CD4-positive, alpha-beta T cell treated with Interleukin-6 for 4 hours (primary cell): ENCODE measurements around the gene SLC17A2.

ENCODE experiments used
- DNase-seq: peaks from one replicate; pipeline ENCODE4 v3.0.0-alpha.2; 2020; ENCODE audit warnings: mixed read lengths

SLC17A2 gene

DNA sequence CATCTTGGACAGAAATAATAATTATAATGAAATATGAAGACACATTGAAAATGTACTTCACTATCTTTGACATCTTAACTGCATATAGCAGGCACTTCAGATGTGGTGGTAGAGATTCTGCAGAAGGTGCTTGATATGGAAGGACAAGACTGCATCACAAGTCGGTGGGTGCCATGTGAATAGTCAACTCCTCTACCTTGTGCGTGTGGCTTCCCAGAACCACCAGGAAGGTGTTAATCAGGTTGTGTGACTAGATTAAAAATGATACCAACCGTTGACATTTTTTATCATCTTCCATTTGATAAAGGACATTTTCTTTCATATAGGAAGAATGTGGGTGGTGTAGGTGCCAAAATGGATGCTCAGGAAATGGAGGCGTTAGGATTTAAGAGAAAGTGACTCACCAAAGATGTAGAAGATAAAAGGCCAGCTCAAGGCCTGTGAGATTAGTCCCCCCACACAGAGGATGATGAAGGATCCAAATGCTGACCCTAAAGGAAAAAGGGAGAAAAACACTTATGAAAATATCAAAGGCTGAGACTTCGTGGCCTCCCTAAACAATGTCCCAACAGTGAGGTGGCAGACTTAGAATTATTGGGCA lies 12.3 kb downstream of the SLC17A2 start:
- DNase-seq, result no peak

DNA sequence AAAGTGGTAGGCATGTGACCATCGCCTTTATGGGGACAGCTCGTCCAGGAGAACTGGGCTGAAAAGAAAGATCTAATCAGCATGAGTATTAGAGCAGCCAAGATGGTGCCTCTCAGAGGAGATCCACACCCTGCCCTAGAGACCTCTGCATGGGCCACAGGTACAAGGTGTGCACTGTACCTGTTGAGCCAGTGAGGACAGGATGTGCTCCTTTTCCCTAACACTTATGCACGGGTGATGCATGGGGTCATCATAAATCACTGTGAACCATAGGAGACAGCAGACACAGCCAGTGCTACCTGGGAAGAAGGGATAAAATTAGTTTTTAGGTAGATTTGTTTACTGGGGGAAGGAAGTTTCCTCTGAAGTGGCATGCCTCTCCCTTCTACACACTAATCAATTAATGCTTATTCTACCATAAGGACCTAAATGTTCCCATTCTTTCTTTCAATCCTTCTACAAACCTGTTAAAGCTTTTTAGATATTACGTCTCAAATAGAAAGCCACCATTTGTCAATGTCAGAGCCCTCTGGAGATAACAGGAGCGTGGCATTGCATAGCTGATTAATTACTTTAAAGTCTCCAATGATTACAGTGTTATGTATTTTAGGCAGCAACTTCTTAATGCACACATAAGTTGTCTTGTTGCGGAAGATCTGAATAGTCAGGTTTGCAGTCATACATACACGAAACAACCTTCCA lies 13.6 kb downstream of the SLC17A2 start:
- no peak for DNase-seq

DNA sequence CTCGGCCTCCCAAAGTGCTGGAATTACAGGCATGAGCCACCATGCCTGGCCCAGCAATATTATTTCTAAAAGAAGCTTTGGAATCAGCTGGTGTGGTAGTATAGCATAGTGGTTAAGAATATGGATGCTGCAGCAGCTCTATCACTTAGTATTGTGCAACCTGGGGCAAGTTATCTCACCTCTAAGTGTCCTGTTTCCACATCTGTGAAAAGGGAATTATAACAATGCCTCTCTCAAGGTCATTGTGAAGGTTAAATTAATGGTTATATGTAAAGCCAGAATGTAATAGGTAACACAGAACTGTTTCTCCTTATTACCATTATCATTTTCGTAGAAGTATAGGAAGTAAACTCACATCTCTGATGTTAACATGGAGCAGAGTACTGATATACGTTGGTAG lies 14.2 kb downstream of the SLC17A2 start:
- no peak for DNase-seq

DNA sequence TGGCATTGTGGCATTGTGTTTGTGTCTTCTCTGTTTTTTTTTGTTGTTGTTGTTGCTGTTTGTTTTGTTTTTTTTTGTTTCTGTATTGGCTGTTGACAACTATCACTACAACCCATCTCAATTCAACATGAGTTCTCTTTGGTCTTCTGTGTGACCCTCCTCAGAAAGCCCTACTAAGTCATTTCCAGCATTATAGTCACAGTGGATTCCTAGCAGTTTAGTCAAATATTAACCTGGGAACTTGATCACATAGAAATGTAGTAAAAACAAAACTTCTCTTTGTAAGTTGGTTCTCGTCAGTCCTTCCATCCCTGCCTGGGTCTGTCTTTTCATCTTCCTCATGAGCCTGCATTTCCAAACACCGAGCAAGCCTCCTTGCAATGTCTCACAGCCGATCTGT lies 16.8 kb downstream of the SLC17A2 start:
- no peak for DNase-seq

DNA sequence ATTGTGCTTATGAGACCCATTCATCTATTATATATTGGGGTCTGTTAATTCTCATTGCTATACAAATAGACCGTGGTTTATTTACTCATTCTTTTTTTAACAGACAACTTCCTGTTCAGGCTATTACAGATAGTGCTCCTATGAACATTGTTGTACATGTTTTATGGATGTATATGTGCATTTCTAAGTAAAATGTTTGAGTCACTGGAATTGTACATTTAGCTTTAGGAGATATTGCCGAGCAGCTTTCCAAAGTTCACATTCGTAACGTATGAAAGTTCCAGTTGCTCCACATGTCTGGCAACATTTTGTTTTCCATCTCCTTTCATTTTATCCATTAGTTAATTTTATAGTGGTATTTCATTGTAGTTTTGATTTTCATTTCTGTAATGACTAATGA lies 19.1 kb downstream of the SLC17A2 start:
- no peak for DNase-seq

DNA sequence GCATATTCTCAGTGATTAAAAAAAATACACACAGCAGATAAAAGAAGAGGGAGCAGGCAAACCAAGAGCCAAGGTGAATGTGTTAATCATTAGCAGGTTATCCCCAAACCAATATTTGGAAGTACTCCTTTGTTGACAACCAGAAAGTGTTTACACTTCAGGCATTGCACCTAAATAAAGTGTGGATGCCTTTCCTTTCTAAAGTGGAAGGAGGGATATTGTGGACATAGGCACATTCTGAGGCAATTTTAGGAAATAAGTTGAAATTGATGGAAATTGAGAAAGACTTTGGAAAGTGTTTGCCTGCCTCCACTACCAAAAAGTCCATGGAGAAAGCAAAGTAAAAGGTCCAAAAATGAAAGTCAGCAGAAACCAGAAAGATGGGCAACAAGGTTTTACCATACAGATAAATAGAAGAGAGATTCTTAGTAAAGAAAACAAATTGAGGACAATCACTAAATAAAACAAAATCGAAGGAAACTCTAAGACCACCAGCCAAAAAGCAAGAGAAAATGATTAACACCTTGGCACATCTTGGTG lies 22.9 kb downstream of the SLC17A2 start:
- DNase-seq, result no peak

DNA sequence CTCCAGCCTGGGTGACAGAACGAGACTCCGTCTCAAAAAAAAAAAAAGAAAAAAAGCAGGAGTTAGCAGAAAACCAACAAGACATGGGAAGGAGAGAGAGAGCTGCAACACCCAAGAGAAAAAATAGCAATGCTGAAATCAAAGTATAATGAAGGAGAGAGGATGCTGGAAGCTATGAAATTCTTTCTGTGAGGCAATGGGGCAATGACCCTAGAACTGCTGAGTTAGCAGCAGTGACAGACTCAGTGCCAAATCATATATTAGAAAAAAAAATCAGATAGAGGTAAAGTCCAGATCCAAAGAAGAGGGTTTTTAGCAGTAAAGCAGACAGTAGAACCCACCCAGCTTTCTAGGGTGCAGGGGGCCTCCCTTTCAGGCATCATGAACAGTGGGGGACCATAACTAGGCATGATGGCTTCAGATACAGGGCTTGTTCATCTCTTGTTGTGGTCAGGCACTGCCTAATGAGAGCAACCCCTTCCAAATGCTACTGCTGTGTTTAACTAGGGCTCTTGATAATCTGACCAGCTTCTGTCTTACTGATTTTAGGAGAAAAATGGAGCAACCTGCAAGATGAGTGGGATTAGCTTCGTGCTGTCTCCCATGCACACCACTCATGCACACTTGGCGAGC lies 26.9 kb downstream of the SLC17A2 start:
- no peak for DNase-seq

DNA sequence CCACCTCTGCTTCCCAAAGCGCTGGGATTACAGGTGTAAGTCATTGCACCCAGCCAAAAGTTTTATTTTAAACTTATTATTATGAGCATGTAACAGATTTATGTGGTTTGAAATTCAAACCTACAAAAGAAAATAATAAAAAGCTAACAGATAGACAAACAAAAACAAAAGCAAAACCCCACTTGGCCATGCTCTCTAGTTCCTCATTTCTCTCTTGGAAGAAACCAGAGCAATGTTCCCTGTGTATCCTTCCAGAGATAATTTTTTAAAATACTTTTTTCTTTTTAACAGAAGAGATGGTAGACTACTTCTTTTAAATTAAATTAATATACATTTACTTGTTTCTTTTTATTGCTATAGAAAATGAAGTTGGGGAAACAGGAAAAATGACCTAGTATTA lies 28.4 kb downstream of the SLC17A2 start:
- no peak for DNase-seq

DNA sequence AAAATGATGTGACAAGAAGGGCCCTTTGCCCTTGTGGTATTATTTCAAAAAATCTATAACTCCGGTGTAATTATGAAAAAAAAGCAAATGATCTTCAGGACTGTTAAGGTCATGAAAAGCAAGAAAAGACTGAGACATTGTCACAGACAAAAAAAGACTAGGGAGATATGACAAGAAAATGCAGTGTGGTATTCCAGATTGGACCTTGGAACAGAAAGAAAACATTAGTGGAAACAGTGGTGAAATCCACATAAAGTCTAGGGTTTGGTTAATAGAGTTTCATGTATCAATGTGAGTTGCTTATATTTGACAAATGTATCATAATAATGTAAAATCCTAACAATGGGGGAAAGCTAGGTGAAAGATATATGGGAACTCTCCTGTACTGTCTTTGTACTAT lies 29.6 kb downstream of the SLC17A2 start:
- no peak for DNase-seq

DNA sequence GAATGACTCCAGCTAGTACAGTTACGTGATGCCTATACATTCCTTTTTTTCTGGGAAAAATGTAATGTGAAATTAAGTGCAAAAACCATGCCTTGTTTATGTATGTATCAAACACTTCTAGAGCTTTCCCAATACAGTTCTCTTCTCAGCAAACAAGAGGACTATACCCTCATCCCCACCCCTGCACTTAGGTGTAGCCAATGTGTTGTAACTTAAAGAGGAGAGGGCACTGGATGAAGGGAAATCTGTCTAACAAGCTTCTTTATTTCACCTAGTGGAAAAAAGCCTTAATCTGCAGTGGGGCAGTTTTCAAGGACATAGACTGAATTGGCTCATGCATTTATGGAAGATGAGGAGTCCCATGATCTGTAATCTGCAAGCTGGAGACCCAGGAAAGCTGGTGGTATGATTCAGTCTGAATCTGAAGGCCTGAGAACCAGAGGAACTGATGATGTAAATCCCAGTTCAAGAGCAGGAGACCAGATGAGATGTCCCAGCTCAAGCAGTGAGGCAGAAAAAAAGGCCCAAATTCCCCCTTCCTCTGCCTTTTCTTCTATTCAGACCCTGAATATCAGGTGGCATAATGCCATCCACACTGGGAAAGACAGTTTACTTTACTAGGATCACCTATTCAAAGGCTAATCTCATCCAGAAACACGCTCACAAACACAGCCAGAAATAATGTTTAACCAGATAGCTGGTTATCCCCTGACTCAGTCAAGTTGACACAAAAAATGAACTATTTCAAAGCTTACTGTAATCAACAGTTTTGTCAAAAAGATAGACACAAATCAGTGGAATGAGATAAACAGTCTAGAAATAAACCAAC lies 30.7 kb downstream of the SLC17A2 start:
- no peak for DNase-seq

DNA sequence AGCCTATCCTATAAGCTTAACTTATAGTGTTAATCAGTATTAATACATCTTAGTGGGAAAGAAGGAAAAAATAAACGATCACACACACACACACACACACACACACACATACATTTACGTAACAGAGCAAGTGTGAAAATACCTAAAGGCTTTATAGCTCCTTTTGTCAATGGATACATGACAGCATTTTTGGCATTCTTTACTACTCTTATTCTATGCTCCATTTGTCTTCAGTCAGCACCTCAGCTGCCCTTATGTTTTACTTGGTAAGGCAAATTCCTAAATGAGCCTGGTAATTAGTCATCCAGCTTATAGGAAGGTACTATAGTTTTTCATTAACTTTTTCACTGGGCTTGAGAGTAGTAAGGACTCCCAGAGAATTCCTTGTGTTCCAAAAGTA lies 31.4 kb downstream of the SLC17A2 start:
- DNase-seq, result no peak

DNA sequence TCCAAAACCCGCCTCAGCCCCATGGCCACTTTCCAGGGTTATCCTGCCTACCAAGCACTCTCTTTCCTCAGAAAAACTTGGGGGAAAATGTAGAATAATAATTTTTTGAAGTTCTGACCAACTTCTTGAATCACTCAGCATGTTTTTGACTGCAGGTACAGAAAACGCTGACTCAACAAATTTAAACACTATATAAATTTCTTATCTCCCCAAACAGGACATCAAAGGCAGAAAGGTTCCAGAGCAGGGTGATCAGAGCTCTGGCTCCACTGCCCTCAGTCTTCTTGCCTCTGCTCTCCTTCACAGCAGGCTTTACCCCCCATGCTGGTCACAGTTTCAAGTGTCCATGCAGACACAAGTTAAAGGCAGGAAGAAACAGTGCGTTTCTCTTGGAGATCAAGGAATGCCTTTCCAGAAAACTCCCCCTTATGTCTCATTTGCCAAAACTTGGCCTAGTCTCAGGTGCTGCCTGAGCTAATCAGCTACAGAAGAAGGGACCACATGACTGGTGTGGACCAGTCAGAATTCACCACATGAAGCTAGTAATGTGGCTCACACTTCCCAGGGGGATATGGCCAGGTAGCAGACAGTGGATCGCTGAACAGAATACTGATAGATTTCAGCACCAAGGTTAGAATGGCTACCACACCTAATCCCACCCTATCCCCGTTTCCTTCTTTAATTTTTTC lies 32.1 kb downstream of the SLC17A2 start:
- no peak for DNase-seq

DNA sequence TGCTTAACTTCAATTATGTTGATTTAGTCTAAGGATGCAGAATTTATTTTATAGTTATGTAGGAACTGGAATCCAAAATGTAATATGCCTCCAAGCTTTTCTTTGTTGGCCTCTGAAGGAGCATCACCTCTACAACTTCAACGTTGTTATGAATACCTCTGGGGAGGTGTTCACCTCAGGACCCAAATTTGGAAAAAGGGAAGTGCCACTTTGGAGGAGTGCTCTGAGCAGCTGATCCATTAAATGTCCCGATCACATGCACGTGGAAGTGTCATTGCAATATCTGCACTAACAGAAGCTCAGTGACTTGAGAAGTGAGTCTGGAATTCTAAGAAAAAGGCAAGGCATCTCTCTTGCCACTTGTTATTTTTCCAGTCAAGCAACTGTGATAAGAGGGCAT lies 34.2 kb downstream of the SLC17A2 start:
- no peak for DNase-seq

DNA sequence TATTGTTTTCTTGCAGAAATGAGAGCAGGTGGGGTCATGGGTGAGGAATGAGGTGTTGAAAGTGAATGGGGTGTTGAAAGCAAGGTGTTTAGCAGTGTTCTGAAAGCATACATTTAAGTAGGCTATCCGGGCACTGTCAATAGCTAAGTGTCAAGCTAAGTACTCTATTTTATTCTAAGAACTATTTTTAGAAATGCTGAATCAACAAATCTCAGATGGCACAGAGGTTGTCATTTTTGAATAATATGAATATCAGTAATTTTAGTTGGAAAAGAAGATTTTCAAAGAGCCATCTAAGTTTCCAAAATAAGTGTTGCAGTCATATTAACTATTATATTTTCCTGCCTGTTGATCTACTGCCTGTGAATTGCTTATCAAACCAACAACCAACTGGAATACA lies 34.7 kb downstream of the SLC17A2 start:
- no peak for DNase-seq

DNA sequence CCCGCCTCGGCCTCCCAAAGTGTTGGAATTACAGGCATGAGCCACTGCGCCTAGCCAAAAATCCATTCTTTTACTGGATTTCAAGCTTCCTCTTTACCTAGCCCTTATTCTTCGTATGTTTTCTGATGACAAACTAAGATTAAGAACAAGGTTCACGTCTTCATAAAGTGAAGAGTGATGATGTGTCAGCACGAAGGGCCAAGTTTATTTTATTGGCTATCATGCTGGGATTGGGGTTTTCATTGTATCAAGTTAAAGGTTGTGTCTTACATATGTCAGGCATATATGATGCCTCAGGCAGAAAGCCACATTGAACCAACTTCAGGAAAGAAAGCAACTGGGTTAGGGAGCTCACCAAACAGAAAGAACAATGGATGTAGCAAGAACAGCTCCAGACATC lies 36.7 kb downstream of the SLC17A2 start:
- no peak for DNase-seq

DNA sequence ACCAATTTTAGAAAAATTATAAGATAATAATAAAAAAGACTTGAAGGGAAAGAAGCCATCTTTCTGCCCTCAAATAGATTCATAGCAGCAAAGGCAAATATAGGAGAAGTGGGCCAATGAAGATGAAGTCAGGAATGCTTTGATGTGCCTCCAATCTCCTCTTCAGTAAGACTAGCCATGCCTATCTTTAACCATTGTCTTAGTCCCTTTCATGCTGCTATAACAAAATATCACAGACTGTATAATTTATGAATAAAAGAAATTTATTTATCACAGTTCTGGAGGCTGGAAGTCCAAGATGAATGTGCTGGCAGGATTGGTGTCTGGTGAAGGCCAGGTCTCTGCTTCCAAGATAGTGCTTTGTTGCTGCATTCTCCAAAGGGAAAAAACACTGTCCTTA lies 37.6 kb downstream of the SLC17A2 start:
- no peak for DNase-seq

DNA sequence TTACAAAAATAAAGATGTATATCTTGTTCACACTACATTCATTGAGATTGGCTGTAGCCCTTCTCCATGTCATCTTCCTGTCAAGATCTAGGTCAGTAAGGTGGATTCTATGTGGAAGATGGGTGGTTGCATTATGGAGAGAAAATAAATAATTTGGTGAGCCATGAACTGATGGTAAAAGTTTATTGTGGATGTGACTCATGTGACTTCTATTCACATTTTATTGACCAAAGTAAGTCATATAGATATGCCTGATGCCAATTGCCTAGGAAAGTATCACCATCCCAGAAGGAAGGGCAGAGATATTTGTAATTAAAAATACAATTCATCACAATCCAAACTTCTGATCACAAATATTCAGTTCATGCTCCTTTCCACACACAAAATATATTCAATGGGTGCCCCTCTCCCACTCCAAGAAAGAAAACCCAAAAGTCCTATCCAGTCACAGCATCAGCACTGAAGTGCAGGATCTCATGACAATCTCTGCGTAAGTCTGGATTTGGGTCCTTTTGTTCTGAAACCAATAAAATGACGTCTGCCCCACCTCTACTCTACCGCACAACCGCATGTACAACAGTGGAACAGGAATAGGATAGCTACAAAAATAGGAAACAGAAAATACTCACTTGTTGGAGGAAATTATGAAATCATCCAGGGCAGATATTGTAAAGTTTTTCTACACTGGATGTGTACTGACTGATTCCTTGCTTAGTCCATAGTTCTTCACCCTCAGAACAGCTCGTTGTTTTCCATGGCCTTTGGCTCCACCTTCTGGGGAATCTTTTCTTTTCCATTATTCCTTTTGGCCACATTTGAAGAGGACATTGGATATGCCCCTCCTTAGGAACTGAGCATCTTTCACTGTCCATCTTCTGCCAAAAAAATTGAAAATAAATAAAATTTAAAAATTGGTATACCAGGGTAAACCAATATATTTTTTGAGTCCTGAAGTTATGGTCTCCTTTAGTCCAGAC lies 40.3 kb downstream of the SLC17A2 start:
- peak; percentile 15 for DNase-seq

DNA sequence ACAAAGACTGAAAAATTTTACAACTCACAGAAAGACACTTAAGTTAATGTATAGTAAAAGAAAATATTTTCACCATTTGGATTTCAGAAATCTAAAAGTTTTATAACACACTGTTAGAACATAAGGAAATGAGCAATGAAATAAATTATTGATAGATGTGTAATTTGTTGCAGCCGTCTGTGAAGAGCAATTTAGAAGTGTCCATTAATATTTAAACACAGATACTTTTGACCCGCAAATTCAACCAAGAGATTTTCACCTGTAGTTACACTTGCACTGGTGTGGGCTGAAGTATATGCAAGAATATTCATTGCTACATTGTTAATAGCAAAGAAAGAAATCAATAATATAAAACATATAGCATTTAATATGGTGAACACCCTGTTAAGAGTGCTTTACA lies 41.9 kb downstream of the SLC17A2 start:
- no peak for DNase-seq

DNA sequence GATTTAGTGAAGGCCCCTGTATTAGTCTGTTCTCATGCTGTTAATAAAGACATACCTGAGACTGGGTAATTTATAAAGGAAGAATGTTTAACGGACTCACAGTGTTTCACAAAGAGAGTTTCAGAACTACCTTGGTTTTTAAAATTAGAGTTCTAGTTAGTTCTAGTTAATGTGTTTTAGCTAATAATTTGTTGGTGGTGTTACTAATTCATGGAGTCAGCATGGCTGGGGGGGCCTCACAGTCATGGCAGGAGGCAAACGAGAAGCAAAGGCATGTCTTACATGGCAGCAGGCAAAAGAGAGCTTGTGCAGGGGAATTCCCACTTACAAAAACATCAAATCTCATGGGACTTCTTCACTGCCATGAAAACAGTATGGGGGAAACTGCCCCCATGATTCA lies 44.4 kb downstream of the SLC17A2 start:
- no peak for DNase-seq

DNA sequence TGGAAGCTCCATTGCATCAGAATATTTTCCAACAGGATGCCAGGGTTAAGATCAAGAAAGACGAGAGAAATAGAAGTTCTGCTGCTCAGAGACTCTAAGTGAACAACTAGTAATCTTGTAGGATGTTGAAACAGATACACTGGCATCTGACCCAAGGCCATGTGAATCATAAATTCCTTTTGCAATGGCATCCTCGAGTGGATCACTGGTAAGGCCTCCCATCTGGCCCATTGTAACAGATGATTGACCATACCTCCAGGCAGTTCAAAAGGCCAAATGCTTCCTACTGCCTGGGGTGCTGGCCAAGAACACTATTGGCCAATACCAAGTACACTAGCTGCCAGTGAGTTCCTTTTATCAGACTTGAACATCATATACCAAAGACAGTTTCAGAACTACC lies 46.5 kb downstream of the SLC17A2 start:
- no peak for DNase-seq

DNA sequence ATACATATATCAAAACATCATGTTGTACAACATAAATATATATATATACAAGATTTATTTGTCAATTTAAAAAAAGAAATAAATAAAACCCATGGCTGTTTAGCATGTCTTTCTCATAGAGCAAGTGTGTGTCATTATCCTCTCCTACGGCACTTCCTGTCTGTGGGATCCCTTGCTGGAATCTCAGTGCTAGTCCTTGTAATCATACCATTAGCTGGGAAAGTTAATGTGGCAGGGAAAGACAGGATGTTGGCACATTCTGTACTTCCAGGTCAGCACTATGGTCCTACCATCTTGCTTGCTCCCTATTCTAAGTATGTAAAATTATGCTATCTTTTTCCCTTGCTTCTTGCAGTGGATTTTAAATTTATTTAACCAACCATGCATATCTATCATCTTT lies 47.0 kb downstream of the SLC17A2 start:
- DNase-seq, result no peak
